GM23248 (cell line): Measurements from ENCODE around the gene TRAF3IP3.

Source experiments
- EZH2 ChIP-seq: fragments of 200-600 bp; sonication (generic); IDR thresholded peaks from 2 replicates; pipeline ENCODE4 v1.6.1; 2018; ENCODE audit warnings: antibody characterized with exemption, mild to moderate bottlenecking; ENCODE audit not compliant: insufficient read depth, poor library complexity, severe bottlenecking
- EZH2phosphoT487 ChIP-seq: fragments of 200-600 bp; sonication (generic); IDR thresholded peaks from 2 replicates; pipeline ENCODE4 v1.6.1; 2018; ENCODE audit warnings: antibody characterized with exemption, moderate library complexity, mild to moderate bottlenecking, low read depth; ENCODE audit not compliant: insufficient read depth

DNA sequence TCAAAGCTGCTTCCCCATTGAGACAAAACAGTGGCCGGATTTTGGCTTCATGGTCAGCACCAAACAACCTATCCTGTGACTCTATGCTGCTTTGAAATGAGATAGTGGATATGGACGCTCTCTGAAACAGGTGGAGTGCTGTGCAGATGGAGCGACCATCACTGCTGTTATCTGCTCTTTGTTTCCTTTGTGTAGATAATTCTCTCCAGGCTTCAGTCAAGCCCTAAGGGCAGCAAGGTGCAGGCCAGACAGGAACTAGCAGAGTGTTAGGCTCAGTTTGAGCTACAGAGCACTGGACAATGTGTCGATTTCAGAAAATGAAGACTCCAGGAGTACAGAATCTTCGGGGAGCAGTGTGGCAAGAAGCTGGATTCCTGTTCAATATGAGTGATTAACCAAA, 54.9 kb downstream of the TRAF3IP3 start:
- TF ChIP-seq EZH2phosphoT487 = no peak
- no peak for TF ChIP-seq EZH2
